Left lobe of liver (tissue), 2 donors: ENCODE measurements around the gene COL4A5. TPM values are rescaled to one million over a fixed set of nuclear protein-coding genes. Genes with fewer than 3 reads are reported as not detected.

Experiments used
- ATAC-seq: fragments of 200-7000 bp; cut with Tn5 transposase; one replicate; pipeline ENCODE4 v1.9.1; 2020; ENCODE audit warnings: mild to moderate bottlenecking, moderate library complexity
- DNase-seq: peaks from one replicate; pipeline ENCODE4 v3.0.0-alpha.2; 2020; ENCODE audit warnings: low spot score
- total RNA-seq: library from RNA; stranded (reverse); gene quantifications from one replicate; pipeline ENCODE4 v1.2.1, GENCODE V29; 2021
- donor health status: DM: no; HTN: no; CAD: no; lungs with moderate emphysema.
- donor health status: DM: no; HTN: yes; CAD: no.

Gene COL4A5
- total RNA-seq, 1 donor from 2014 or later: 2.9 TPM

DNA sequence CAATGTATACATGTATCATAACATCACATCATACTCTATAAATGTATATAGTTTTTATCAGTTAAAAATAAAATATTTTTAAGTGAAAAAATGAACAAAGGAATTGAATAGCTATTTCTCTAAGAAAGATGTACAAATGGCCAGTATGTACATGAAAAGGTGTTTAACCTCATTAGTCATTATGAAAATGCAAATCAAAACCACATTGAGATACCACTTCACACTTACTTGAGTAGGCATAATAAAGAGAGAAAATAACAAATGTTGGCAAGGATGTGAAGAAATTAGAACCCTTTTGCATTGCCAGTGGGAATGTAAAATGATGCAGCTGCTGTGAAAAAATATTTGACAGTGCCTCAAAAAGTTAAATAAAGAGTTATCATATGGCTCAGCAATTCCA is 201.2 kb downstream of the COL4A5 start:
- ATAC-seq (no peak), DNase-seq (no peak)

DNA sequence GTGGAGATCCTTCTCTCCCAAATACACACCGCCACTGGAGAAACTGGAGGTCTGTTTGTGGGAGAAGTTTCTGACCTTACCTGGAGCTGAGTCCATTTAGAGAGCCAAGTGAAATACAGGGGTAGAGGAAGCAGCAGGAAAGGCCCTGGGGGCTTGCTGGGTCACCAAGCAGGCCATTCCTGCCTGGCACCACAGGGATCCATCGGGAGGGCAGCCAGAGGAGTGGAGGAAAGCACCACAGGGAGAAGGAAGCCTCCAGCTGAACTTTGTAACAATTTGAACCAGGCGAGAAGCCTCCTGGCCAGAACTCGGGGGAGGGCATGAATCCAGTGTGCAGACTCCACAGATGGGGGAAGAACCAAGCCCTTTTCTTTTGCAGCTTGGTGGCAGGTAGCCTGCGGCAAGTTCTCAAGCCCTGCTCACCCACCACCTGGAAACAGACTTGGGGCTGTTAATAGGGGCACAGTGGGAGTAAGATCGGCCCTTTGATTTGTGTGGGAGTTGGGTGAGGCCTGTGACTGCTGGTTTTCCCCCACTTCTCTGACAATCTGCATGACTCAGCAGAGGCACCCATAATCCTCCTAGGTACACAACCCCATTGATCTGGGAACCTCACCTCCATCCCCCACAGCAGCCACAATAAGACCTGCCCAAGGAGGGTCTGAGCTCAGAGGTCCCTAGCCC is 202.1 kb downstream of the COL4A5 start:
- ATAC-seq: no peak
- DNase-seq: no peak

DNA sequence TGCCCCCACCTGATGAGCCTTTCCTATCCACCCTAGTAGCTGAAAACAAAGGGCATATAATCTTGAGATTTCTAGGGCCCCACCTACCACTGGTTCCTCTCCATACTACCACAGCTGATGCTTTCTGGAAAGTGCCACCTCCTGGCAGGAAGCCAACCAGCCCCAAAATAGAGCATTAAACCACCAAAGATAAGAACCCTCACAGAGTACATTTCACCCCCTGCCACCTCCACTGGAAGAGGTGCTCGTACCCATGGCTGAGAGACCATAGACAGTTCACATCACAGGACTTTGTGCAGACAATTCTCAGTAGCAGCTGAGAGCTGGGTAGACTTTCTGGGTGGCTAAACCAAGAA is 202.6 kb downstream of the COL4A5 start:
- no peak for ATAC-seq

DNA sequence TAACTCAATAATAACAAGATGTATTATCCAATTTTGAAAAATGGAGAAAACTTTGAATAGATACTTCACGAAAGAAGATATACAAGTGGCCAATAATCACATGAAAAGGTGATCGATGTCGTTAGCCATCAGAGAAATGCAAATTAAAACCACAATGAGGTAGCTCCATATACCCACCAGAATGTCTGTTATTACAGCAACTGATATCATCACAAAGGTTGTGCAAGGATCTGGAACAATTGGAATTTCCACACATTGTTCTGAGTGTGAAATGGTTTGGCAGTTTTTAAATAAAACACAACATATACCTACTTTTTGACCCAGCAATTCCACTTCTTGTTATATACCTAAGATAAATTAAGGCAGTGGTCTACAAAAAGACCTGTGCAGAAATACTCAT is 225.1 kb downstream of the COL4A5 start:
- DNase-seq (no peak), ATAC-seq (no peak)

More for the DNA sequence above, 202.6 kb downstream of the COL4A5 start:
- DNase-seq: no peak

DNA sequence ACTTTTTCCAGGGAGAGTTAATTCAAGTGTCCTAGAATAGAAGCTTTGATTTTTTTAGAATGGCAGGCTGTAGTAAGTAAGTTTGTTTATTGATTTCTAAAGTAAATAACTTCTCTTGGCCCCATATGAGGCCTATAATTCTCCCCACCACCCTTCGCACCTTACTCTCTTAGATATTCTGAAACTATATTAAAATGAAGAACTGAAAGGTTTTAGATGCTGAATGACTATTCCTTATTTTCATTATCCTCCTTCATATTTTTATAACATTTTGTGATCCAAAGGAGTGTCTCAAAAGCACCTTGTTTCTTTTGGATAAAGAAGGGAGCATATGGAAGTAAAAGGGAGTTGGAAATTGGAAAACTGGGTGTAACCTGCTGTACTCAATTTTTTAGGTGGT is 226.5 kb downstream of the COL4A5 start:
- no peak for ATAC-seq
- no peak for DNase-seq

DNA sequence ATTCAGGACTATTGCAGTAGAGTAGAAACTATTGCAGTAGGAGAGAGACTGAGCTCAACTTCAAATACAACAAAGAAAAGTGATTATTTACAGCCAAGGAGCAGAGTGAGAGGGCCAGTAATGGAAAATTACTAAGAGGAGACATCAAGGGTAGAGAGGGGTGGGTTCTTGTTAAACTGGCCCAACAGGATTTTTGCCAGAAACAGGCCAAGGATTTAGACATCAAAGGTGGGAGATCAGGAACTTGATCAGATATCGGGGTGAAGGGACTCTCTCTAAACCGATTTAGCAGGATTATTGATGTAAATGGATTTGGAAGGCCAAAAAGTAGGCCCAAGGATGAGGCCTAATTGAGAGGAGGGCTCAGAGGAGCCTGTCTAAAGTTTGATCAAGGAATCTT is 231.9 kb downstream of the COL4A5 start:
- DNase-seq (no peak), ATAC-seq (no peak)

DNA sequence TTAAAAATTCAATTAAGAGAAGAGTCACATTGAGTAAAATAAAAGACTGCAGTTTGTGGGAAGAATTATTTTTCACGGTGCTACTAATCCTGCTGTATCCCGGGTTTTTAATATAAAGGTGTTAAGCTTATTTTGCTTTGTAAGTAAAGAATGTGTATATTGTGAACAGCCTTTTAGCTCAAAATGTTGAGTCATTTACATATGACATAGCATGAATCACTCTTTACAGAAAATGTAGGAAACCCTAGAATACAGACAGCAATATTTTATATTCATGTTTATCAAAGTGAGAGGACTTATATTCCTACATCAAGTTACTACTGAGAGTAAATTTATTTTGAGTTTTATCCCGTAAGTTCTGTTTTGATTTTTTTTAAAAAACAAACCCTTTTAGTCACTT is 257.1 kb downstream of the COL4A5 start:
- ATAC-seq: no peak
- DNase-seq: no peak

DNA sequence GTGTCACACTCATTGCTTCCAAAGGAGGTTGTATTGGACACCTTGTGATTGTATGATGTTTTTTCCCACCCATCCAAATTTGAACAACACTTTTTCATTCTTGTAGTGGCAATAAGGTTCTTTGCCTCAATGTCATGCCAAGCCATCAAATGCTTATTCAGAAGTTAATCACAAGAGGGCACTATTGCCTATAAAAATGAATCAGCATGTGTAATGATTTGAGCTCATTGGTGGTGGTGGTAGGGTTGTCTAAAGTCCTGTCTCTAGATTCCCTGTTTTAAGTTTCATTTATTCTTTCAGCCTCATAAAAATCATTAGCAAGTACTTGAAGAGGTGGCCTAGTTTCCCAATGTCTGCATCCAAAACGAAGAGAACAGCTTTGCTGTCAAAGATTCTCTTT is 259.7 kb downstream of the COL4A5 start:
- ATAC-seq (peak; percentile 72), DNase-seq (no peak)

DNA sequence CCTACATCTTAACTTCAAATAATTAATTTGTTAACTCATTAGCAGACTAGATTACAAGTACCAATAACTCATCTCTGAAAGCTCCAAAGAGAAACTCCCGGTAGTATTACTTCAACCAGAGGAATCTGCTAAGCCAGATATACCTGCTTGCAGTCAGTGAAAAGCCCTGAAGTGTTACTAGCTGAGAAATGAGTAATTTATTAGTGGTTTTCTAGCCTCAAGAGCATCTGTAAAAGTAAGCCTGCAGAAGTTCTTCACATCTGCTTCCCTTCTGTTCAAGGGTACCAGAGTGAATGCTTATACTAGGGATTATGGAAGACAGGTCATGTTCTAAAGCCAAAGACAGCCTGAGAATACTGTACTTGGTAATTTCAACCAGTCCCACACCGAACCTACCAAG is 262.0 kb downstream of the COL4A5 start:
- ATAC-seq: no peak
- no peak for DNase-seq

DNA sequence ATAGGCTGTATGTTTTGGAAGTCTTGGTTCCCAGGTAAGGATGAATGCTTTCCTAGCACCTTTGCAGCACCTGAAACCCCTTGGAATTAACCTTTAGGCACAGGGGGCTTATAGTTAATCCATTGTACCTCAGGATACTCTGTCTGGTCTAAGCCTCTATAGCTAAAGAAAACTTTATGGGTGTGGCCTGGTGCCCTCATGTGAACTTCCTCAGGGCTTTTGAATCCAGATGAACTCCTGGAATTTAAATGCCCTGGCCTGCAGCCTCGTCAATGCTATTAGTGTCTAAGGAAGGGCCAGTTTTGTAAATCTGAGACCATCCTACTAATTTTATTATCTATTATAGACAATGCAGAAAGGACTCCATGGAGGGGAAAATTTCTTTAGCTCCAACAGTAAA is 262.9 kb downstream of the COL4A5 start:
- DNase-seq (no peak), ATAC-seq (no peak)

DNA sequence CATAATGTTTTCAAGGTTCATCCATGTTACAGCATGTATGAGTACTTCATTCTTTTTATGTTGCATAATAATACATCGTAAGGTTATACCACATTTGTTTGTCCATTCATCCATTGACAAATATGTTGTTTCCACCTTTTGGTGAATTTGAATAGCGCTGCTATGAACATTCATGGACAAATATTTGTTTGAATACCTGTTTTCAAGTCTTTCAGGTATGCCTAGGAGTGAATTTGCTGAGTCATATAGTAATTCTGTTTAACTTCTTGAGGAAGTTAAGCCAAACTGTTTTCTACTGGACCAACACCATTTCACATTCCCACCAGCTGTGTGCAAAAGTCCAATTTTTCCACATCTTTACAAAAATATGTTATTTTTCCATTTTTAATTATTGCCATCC is 265.2 kb downstream of the COL4A5 start:
- no peak for ATAC-seq
- no peak for DNase-seq

DNA sequence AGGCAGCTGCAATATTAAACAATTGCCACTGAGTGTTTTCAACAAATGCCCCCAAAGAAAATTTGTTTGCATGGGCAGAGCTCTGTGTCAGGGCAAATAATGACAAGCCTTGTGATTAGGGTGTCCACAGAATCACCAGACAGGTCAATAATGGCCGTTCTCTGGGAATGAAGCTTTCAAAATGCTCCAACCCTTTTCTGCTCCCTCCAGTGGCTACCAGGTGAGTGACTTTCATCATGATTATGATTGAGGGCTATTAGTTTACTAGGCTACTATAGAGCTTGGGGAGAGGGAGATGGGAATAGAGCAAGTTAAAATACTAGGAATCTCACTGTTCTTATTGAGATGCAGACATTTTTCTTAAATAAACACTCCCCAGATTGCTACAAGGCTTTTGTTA is 273.2 kb downstream of the COL4A5 start:
- ATAC-seq: no peak
- DNase-seq: no peak

DNA sequence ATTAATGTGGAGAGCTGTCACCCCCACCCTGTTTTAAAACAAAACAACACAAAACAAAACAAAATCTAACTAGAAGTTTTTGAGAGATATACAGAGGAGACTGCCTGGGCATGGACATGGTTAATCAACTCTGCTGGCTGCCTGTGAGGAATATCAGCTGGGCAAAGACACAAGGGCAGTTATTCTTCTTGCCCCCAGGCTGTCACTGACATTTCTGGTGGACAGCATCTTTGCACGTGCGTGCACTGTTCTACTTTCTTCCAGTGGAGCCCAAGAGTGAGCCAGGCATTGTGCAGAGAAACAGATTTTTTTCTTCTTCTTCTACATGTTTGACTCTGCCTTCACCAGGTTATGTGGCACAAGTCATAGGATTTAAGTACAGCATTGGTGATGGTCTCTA is 282.9 kb downstream of the COL4A5 start:
- ATAC-seq: no peak
- no peak for DNase-seq

DNA sequence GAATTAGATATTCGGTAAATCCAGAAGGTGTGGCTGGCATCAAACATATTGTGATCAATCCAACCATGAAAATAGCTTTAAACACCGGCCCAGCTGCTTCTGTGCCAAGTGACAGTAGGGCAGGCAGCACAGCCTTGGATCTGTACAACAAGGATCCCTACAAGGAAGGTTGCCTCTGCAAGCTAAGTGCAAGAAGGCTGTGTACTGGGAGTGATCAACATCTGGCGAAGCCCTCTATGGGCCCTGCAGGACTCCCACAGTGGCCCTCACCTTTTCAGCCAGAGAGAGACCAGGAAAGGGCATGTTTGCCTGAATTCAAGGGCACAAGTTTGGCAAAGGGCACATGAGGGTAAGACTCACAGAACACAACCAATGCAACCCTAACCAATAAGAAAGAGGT is 287.1 kb downstream of the COL4A5 start:
- no peak for DNase-seq
- ATAC-seq: no peak

DNA sequence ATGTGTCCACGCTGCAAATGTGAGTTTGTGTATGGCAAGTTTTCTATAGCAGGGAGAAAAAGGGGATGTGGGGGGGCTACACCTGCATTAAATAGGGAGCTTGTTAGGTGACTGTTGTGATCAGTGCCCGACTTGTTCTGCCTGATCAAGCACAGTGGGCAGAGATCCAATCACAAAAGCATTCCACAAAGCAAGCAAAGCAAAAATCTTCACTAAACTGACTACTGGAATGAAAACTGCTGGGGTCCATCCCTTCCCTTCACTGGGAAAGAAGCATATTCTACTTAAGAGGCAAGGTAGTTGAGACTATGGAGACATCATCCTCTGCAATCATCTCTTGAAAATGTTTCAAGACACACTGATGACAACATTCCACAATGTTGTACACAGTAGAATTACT is 291.5 kb downstream of the COL4A5 start:
- DNase-seq (no peak), ATAC-seq (no peak)

DNA sequence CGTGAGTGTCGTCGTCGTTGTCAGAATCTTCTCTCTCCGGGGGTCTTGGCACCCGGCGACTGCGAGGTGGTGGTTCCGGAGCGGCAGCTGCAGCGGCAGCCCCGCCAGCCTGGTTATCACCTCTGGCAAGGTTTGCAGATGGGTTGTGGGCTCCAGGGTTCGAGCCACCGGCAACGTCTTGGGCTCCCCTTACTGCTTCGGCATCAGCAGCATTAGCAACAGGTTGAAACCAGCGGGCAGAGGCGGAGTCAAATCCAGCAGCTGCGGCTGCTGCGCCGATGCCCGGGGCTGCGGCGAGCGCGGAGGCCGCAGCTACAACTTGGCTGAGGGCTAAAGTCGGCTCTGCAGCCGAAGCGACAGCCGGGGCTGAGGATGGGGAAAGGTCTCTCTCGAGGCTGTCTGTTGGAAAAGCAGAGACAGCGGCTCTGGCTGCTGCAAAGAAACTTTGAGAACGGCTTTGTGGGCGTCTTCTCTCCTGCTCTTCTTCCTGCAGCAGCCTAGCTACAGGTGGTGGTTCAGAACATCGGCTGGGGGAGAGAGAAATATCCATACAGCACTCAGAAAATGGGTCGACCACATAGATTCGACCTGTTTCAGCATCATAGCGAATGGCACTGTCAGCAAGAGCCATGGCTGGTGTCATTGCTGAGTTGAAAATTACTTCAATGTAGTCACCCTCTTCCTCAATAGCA is 293.1 kb downstream of the COL4A5 start:
- DNase-seq (no peak), ATAC-seq (no peak)

DNA sequence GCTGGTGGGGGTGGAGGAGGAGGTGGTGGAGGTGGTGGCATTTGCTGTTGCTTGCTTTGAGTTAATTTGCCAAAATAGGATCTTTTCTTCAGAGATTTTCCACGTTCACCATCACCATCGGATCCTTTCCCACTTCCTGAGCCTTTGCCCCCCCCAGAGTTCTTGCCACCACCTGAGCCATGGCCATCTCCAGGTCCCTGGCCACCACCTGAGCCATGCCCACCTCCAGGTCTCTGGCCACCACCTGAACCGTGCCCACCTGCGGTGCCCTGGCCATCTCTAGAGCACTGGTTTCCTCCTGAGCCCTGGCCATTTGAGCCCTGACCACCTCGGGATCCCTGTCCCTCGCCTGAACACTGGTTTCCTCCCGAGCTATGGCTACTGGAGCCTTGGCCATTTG is 294.8 kb downstream of the COL4A5 start:
- DNase-seq (no peak), ATAC-seq (no peak)

DNA sequence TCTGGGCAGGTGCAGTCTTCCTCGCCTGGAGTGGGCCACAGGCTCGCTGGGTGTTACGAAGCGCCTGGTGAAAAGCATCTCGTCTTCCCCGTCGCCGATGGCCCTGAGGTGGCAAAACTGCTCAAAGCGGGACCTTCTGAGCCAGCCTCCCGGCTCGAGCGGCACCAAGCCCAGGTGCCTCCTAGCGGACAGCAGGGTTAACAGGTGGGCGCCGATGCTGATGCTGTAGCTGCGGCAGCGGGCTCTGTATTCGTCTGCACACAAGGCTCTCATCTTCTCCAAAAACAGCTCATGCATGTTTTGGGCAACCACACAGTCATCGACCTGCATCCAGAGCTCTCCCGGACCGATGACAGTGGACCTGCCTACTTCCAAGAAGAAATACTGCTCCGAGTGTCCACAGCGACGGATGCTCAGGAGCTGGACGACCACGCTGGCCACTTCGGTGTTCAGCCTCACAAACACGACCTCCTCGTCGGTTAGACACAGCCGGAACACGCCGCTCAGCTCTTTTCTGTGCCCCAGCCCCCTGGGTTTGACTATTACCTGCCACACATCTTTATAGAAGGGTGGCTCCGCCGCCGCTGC is 295.5 kb downstream of the COL4A5 start:
- DNase-seq (no peak), ATAC-seq (no peak)

DNA sequence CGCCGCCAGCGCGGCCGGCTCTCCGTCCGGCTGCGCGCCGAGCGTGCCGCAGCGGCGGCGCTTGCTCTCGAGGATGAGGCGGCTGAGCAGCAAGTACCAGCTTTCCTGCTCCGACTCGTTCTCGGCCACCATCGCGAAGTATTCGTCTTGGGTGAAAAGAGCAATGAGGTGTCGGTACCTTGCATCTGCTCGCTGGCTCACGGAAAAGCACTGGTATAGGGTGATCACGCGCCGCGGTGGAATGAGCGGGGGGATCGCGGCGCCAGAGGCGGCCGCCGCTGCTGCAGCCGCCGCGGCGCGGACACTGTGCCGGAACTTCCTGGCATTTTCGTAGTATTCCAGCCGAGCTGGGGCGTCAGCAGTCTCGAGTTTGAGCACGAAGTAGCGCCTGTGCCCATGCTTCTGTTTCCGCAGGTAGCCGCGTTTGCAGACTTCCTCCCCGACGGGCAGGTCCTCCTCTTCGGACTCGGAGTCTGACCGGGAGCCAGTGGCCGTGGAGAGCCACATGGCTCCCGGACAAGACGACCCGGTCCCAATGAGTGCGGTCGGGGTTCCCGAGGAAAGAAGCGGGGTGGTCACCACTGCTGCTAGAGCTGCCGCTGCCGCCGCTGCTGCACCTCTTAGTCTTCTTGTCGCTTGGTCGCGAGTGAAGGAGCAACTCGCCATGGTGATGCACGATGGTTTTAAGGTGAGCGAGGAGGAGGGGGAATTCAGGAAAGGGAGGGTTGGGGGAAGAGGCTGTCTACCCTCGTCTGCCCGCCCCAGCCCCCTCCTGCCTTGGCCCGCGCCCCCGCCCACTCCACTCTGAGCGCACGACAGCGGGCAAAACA is 296.3 kb downstream of the COL4A5 start:
- no peak for ATAC-seq
- DNase-seq: no peak

DNA sequence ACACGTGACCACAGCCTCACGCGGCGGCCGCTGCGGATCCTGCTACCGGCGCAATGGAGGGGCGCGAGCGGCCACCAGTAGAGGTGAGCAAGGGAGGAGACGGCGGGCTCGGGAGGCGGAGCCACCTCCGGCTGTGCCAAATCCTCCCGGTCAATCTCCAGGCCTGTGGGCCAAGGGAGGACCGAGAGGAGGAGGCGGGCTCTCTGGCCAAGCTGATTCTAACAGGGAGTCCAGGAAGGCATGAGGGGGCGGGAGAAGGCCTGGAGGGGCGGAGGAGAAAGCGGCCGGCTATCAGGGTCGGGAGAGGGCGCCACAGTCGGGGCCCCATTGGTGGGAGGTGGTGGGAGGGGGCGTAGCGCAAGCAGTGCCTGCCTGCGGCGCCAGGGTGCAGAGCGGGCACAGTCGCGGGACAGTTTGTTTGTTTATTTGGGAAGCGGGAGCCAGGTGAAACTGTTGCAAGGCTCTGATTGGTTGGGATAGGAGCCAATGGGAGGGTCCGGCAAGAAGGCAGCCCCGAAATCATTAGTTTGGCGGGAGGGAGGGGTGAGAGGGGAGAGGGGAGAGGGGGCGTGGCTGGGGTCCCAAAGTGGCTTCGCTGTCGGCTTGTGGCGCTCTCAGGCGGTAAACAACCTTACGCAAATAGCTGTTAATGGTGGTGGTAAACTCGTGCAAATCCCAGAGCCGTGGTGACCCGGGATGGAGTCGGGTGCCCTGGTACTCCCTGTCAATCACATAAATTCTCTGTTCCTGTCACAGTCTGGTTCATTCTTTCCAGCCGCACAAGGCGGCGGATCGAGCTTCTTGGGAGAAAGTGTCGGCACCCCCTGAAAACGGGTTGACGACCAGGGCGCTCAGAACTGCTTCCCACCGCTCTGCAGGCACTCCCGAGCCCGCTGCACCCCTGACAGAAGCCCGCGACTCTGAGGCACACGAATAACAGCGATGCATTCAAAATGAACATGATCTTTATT is 297.2 kb downstream of the COL4A5 start, which contains the start of gene IRS4:
Gene IRS4, minus strand, starts transcription at position 55 of the 971 bp plus-strand sequence.
- DNase-seq (no peak), ATAC-seq (no peak)
